Nucleus accumbens (tissue), 56 donors: ENCODE measurements around the gene MEIOC.
"Not testable (repeated sequence)": the region's sequence is repeated elsewhere in the genome, so short reads cannot be mapped to it uniquely, and the experiment has no call there.

Source experiments
- DNase-seq, 56 donors: peaks; one replicate each; lab custom pipeline; 2025; lab: John Stamatoyannopoulos, UW

Gene MEIOC

GRCh38 chr17:44700288-44700687 is 44.0 kb downstream of the MEIOC start:
- DNase-seq: not testable (repeated sequence)

GRCh38 chr17:44707755-44708400 is 51.6 kb downstream of the MEIOC start:
- DNase-seq: no peak

DNA sequence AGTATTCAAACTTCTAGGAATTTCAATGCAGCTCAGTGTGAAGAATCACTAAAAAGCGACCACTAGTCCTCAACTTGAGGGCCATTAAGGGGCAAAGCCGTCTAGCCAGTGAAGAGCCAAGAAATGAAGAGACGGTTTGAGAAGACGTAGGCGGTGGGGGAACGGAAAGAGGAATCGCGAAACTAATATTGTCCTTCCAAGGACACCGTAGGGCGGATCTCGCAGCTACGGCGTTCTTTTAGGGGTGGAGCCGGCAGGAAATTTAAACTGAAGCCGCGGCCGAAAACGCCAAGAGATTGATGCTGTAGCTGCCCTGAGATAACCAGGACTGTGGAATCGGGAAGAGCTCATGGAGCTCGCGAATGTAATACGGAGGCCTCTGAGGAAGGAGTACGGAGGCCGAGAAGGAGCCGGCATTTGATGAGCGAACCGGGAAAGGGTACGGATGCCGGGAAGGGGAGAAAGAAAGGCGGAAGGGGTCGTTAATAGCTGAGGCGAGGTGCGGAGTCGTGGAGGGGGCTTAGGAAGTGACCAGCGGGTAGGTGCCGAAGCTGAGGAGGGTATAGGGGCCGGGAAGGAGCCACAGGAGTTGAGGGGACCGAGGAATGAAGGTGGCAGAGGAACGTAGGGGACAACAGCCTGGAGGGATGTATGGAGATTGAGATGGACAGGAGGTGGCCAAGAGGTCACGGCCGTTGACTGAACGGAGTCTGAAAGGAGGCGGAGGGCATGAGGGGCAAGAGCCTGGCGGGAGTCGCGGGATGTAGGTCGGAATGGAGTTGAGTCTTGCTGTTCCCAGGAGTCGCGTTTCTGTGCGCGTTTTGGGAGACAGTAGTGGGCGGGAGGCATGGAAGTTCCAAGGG is 52.4 kb downstream of the MEIOC start, which contains the start of gene DBF4B:
TSS of gene DBF4B (plus strand) at position 265 of the 863 bp plus-strand sequence. CDS start at position 421, 156 bp downstream.
- DNase-seq: peak in 54 of 56 donors; percentile 27 to 90 (median 72)

DNA sequence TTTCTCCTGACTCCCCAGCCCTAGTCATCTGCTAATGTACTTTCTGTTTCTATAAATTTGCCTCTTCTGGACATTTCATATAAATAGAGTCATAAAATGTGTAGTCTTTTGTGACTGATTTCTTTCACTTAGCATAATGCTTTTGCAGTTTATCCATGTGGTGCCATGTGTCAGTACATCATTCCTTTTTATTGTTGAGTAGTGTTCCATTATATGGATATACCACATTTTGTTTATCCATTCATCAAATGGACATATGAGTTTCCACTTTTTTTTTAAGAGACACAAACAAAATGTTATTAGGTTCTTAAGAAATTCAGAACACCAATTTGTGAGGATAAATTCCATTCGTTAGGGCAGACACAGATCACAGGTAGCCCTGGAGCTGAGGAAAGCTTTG is 63.2 kb downstream of the MEIOC start:
- DNase-seq: no peak

DNA sequence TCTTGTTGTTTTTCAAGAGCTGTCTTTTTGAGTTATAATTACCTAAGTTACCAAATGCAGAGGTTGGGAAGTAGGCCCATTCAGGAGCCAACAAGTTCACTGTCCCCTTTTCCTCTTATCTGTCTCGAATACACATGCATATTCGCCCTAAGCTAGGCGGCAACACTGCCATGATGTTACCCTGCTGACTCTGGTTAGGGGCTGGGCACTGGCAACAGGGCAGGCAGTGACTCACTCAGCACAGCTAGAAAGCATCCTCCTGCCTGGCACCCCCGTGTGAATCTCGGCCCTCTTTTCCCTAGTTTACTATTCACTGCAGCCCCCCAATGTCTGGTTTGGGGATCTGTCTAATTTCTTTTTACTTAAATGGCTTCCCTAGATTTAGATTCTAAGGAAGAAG is 66.0 kb downstream of the MEIOC start:
- DNase-seq: no peak
